Measurements from ENCODE around the gene MMP17.

GRCh38 chr12:131857908-131858850 lies 30.0 kb downstream of the MMP17 start:
- no peak for TF ChIP-seq POLR2A (IDR thresholded peaks at IDR 0.05)
- TF ChIP-seq CTCF (IDR thresholded peaks at IDR 0.05): no peak

All from thyroid gland (tissue), 4 donors.